ENCODE measurements around the gene OMP.

DNA sequence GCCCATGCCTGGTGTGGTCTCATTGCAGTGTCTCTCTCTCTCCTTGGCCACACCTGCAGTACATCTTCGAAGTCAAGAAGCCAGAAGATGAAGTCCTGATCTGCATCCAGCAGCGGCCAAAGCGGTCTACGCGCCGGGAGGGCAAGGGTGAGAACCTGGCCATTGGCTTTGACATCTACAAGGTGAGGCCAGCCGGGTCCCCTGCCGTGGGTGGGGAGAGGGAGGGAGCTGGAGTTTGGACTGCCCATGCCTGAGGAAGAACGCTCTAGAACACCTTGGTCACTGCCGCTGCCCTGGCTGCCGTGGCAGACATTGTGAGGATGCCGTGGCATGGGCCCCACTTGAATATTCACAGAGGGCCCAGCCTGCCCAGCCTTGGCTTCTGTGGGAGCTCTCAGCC, 16.3 kb downstream of the OMP start:
- no peak for TF ChIP-seq POLR2A (IDR thresholded peaks at IDR 0.05; ENCODE audit: low read depth, low read length)
- TF ChIP-seq, protein P1, sequence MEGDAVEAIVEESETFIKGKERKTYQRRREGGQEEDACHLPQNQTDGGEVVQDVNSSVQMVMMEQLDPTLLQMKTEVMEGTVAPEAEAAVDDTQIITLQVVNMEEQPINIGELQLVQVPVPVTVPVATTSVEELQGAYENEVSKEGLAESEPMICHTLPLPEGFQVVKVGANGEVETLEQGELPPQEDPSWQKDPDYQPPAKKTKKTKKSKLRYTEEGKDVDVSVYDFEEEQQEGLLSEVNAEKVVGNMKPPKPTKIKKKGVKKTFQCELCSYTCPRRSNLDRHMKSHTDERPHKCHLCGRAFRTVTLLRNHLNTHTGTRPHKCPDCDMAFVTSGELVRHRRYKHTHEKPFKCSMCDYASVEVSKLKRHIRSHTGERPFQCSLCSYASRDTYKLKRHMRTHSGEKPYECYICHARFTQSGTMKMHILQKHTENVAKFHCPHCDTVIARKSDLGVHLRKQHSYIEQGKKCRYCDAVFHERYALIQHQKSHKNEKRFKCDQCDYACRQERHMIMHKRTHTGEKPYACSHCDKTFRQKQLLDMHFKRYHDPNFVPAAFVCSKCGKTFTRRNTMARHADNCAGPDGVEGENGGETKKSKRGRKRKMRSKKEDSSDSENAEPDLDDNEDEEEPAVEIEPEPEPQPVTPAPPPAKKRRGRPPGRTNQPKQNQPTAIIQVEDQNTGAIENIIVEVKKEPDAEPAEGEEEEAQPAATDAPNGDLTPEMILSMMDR (IDR thresholded peaks at IDR 0.05; ENCODE audit: extremely low read depth in 1 of 2, insufficient read depth in 1 of 2, low read depth in 1 of 2, low read length in 2 of 2): no peak

Measured in endothelial cell of umbilical vein (primary cell).